ENCODE results near the gene IGFL1.

DNA sequence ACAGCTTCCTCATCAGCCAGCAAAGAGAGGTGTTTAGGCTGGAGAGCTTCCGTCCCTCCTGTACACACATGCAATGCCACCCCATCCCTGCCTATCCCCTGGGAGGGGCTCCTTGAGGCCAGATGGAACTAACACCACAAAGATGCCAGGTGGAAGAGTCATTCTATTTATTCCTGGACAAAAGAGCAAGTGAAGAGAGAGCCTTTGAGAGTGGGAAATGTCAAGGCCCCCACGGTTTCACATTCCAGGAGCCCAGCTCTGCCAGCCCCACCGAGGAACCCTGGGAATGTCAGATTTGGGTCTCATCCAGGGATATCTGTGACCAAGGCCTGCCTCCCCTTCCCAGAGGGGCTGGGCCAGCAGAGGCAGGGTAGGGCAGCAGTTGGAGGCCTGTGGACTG lies 30.8 kb upstream of the IGFL1 start:
- TF ChIP-seq, protein P1, sequence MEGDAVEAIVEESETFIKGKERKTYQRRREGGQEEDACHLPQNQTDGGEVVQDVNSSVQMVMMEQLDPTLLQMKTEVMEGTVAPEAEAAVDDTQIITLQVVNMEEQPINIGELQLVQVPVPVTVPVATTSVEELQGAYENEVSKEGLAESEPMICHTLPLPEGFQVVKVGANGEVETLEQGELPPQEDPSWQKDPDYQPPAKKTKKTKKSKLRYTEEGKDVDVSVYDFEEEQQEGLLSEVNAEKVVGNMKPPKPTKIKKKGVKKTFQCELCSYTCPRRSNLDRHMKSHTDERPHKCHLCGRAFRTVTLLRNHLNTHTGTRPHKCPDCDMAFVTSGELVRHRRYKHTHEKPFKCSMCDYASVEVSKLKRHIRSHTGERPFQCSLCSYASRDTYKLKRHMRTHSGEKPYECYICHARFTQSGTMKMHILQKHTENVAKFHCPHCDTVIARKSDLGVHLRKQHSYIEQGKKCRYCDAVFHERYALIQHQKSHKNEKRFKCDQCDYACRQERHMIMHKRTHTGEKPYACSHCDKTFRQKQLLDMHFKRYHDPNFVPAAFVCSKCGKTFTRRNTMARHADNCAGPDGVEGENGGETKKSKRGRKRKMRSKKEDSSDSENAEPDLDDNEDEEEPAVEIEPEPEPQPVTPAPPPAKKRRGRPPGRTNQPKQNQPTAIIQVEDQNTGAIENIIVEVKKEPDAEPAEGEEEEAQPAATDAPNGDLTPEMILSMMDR (IDR thresholded peaks at IDR 0.05): no peak
- no peak for TF ChIP-seq POLR2A (IDR thresholded peaks at IDR 0.05)

Measured in body of pancreas (tissue), 4 donors.